ENCODE data around the gene GRK1.

The GRK1 gene

GRCh38 chr13:113634279-113635047 is 32.6 kb upstream of the GRK1 start:
- H3K9ac ChIP-seq (ENCODE audit: low read depth, low read length) = no peak overlapping the region
- H3K9me3 ChIP-seq (ENCODE audit: control insufficient read depth, insufficient read depth, low read length) = no peaks in the 10 kb centered on the region; the same call in 1 of the 2 replicates
- H3K27ac ChIP-seq (ENCODE audit: low read depth, low read length) = no peak overlapping the region
- no peaks in the 10 kb centered on the region for H3K4me1 ChIP-seq (ENCODE audit: control insufficient read depth, insufficient read depth, low read length)
- no peak overlapping the region for H3K4me3 ChIP-seq (ENCODE audit: low read depth, low read length)
- peaks cover 92% of the 10 kb centered on the region for H3K36me3 ChIP-seq (ENCODE audit: control insufficient read depth, insufficient read depth, low read length)
- no peaks in the 10 kb centered on the region for H3K27me3 ChIP-seq (ENCODE audit: control insufficient read depth, insufficient read depth, low read length)

GRCh38 chr13:113635048-113635420 is 32.0 kb upstream of the GRK1 start:
- Histone ChIP-seq H3K4me1 (ENCODE audit: control insufficient read depth, insufficient read depth, low read length) (no peaks in the 10 kb centered on the region), H3K36me3 (ENCODE audit: control insufficient read depth, insufficient read depth, low read length) (peaks cover 92% of the 10 kb centered on the region), H3K27ac (ENCODE audit: low read depth, low read length) (no peak overlapping the region), H3K9ac (ENCODE audit: low read depth, low read length) (no peak overlapping the region), H3K27me3 (ENCODE audit: control insufficient read depth, insufficient read depth, low read length) (no peaks in the 10 kb centered on the region), H3K9me3 (ENCODE audit: control insufficient read depth, insufficient read depth, low read length) (no peaks in the 10 kb centered on the region; the same call in 1 of the 2 replicates), H3K4me3 (ENCODE audit: low read depth, low read length) (no peak overlapping the region)

DNA sequence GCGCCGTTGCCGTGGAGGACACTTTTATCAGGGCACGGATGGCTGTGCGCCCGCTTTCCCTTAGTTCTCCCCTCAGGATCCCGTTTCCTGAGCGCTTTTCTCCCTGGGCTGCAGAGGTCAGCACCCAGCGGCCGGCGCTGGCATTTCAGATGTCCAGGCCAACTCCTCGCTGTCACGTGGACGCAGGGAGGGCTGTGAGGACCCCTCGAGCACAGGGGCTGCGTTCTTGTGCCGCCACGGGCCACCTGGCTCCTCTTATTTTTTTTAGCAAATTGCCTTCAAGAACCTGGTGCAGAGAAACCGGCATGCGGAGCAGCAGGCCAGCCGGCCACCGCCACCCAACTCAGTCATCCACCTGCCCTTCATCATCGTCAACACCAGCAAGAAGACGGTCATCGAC is 31.3 kb upstream of the GRK1 start:
- Histone ChIP-seq H3K4me1 (ENCODE audit: control insufficient read depth, insufficient read depth, low read length) (no peaks in the 10 kb centered on the region), H3K27ac (ENCODE audit: low read depth, low read length) (no peak overlapping the region), H3K36me3 (ENCODE audit: control insufficient read depth, insufficient read depth, low read length) (peaks cover 98% of the 10 kb centered on the region), H3K9me3 (ENCODE audit: control insufficient read depth, insufficient read depth, low read length) (peaks cover 2% of the 10 kb centered on the region; the same call in 1 of the 2 replicates), H3K9ac (ENCODE audit: low read depth, low read length) (no peak overlapping the region), H3K4me3 (ENCODE audit: low read depth, low read length) (no peak overlapping the region), H3K27me3 (ENCODE audit: control insufficient read depth, insufficient read depth, low read length) (no peaks in the 10 kb centered on the region)

GRCh38 chr13:113636266-113636963 is 30.6 kb upstream of the GRK1 start:
- H3K4me1 ChIP-seq (ENCODE audit: control insufficient read depth, insufficient read depth, low read length) = no peaks in the 10 kb centered on the region
- peaks cover 96% of the 10 kb centered on the region for H3K36me3 ChIP-seq (ENCODE audit: control insufficient read depth, insufficient read depth, low read length)
- no peak overlapping the region for H3K9ac ChIP-seq (ENCODE audit: low read depth, low read length)

DNA sequence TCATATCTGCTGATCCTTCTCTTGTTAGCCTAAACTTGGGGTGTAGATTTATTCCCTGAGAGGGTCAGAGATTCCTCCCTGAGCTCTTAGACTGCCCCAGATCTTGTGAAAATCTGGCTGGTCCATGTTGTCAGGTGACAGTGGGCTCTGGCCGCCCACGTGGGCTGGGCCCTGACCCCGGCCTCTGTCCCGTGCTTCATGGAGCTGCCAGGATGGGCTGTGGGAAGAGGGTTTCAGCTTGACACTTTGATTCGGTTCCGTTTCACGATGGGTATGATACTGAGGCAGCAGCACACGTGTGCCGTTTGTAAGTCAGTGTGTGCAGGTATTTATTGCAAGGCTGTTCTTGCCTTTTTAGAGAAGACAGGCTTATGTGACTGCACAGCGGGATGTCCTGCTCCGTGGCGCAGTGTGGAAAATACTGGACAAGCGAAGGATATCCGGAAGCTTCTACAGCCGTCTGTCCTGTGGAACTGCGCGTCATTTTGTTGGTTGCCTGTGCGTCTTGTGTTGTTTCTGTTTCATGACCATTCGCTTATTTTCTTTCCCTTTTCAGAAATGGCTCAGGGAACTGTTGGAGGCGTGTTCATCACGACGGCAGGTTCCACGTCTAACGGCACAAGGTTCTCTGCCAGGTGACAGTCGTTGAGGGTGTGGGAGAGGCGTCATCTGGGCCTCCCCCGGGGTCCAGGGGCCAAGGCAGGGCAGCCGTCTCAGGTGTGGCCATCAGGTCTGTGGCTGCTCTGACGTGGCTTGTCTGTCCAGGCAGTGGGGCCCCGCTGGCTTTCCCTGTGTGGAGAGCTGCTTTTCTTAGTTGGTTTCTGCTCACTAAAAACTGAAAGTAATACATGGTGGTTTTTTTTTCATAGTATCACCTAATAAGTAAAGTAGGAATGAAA is 29.5 kb upstream of the GRK1 start:
- Histone ChIP-seq H3K9me3 (ENCODE audit: control insufficient read depth, insufficient read depth, low read length) (peaks cover 6% of the 10 kb centered on the region; the same call in 1 of the 2 replicates), H3K27ac (ENCODE audit: low read depth, low read length) (no peak overlapping the region), H3K4me1 (ENCODE audit: control insufficient read depth, insufficient read depth, low read length) (no peaks in the 10 kb centered on the region), H3K9ac (ENCODE audit: low read depth, low read length) (no peak overlapping the region), H3K27me3 (ENCODE audit: control insufficient read depth, insufficient read depth, low read length) (no peaks in the 10 kb centered on the region), H3K4me3 (ENCODE audit: low read depth, low read length) (no peak overlapping the region), H3K36me3 (ENCODE audit: control insufficient read depth, insufficient read depth, low read length) (peaks cover 96% of the 10 kb centered on the region)

More at GRCh38 chr13:113636266-113636963, 30.6 kb upstream of the GRK1 start:
- no peak overlapping the region for H3K4me3 ChIP-seq (ENCODE audit: low read depth, low read length)
- H3K9me3 ChIP-seq (ENCODE audit: control insufficient read depth, insufficient read depth, low read length) = peaks cover 4% of the 10 kb centered on the region; the same call in 1 of the 2 replicates
- no peaks in the 10 kb centered on the region for H3K27me3 ChIP-seq (ENCODE audit: control insufficient read depth, insufficient read depth, low read length)
- H3K27ac ChIP-seq (ENCODE audit: low read depth, low read length) = no peak overlapping the region

DNA sequence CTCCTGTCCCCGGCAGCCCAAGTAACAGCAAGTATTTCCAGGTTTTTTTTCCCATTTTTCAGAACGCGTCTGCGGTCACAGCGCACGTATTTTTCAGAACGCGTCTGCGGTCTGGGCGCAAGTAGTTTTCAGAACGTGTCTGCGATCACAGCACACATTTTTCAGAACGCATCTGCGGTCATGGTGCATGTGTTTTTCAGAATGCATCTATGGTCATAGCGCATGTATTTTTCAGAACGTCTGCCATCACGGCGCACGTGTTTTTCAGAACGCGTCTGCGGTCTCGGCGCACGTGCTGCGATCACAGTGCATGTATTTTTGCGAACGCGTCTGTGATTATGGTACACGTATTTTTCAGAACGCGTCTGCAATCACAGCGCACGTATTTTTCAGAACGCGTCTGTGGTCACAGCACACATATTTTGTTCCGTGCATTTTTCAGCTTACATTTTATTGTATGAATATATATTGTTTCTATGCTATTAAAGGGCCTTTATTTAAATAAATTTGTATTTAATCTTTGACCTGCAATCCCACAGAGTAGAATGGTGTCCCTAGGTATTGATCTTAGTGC is 28.8 kb upstream of the GRK1 start:
- Histone ChIP-seq H3K9ac (ENCODE audit: low read depth, low read length) (no peak overlapping the region), H3K27ac (ENCODE audit: low read depth, low read length) (no peak overlapping the region), H3K36me3 (ENCODE audit: control insufficient read depth, insufficient read depth, low read length) (peaks cover 89% of the 10 kb centered on the region), H3K4me3 (ENCODE audit: low read depth, low read length) (no peak overlapping the region), H3K27me3 (ENCODE audit: control insufficient read depth, insufficient read depth, low read length) (no peaks in the 10 kb centered on the region), H3K9me3 (ENCODE audit: control insufficient read depth, insufficient read depth, low read length) (peaks cover 11% of the 10 kb centered on the region; the same call in 1 of the 2 replicates), H3K4me1 (ENCODE audit: control insufficient read depth, insufficient read depth, low read length) (no peaks in the 10 kb centered on the region)

GRCh38 chr13:113638806-113639205 is 28.2 kb upstream of the GRK1 start:
- Histone ChIP-seq H3K36me3 (ENCODE audit: control insufficient read depth, insufficient read depth, low read length) (peaks cover 84% of the 10 kb centered on the region), H3K27ac (ENCODE audit: low read depth, low read length) (no peak overlapping the region), H3K4me3 (ENCODE audit: low read depth, low read length) (no peak overlapping the region)

DNA sequence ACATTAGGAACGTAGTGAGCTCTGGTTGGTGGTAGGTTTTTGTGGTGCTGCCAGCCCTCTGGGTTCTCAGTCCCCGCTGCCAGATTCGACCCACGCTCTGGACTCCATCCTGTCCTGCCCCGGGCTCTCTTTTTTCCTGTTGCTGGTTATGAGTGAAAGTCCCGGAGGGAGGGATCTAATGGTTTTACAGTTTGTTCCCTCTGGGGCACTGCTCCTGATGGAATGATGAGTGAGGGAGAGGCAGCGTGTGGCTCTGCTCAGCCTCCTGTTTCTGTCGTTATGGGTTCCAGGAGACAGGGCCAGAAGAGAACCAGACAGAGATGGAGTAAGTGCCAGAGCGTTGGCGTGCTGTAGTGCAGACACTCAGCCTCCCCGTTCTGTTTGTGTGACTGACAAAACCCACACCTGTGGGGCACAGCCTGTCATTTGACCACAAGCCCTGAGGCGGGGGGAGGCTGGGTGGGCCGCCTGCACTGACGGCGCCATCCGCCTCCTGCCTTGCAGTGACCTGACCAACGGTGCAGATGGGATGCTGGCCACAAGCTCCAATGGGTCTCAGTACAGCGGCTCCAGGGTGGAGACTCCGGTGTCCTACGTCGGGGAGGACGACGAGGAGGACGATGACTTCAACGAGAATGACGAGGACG is 27.3 kb upstream of the GRK1 start:
- no peak overlapping the region for H3K4me3 ChIP-seq (ENCODE audit: low read depth, low read length)
- H3K27me3 ChIP-seq (ENCODE audit: control insufficient read depth, insufficient read depth, low read length) = no peaks in the 10 kb centered on the region
- H3K27ac ChIP-seq (ENCODE audit: low read depth, low read length) = no peak overlapping the region
- peaks cover 14% of the 10 kb centered on the region; the same call in 1 of the 2 replicates for H3K9me3 ChIP-seq (ENCODE audit: control insufficient read depth, insufficient read depth, low read length)
- H3K9ac ChIP-seq (ENCODE audit: low read depth, low read length) = no peak overlapping the region
- H3K36me3 ChIP-seq (ENCODE audit: control insufficient read depth, insufficient read depth, low read length) = peaks cover 75% of the 10 kb centered on the region
- H3K4me1 ChIP-seq (ENCODE audit: control insufficient read depth, insufficient read depth, low read length) = no peaks in the 10 kb centered on the region

More at GRCh38 chr13:113638806-113639205, 28.2 kb upstream of the GRK1 start:
- H3K4me1 ChIP-seq (ENCODE audit: control insufficient read depth, insufficient read depth, low read length) = no peaks in the 10 kb centered on the region
- H3K9ac ChIP-seq (ENCODE audit: low read depth, low read length) = no peak overlapping the region
- H3K27me3 ChIP-seq (ENCODE audit: control insufficient read depth, insufficient read depth, low read length) = no peaks in the 10 kb centered on the region
- peaks cover 11% of the 10 kb centered on the region; the same call in 1 of the 2 replicates for H3K9me3 ChIP-seq (ENCODE audit: control insufficient read depth, insufficient read depth, low read length)

DNA sequence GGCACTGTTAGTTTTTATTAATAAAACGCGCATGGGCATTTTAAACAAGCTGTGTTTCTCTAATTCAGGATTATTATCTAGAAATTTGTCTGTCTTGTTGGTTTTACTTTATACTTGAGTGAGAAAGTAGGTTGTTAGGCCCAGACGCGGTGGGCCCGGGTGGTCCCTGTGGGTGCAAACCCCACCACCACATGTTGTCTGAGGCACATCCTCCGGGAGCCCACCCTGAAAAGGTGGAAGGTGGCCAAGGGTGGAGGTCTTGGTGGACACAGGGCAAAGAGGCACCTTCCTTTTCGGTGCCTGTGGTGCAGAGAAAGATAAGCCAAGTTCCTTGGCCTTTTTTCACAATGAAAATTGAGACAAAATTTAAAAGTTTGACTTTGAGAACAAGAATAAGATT is 25.6 kb upstream of the GRK1 start:
- Histone ChIP-seq H3K27ac (ENCODE audit: low read depth, low read length) (no peak overlapping the region), H3K4me3 (ENCODE audit: low read depth, low read length) (no peak overlapping the region), H3K36me3 (ENCODE audit: control insufficient read depth, insufficient read depth, low read length) (peaks cover 58% of the 10 kb centered on the region), H3K9ac (ENCODE audit: low read depth, low read length) (no peak overlapping the region), H3K9me3 (ENCODE audit: control insufficient read depth, insufficient read depth, low read length) (peaks cover 14% of the 10 kb centered on the region; the same call in 1 of the 2 replicates), H3K27me3 (ENCODE audit: control insufficient read depth, insufficient read depth, low read length) (no peaks in the 10 kb centered on the region), H3K4me1 (ENCODE audit: control insufficient read depth, insufficient read depth, low read length) (no peaks in the 10 kb centered on the region)

DNA sequence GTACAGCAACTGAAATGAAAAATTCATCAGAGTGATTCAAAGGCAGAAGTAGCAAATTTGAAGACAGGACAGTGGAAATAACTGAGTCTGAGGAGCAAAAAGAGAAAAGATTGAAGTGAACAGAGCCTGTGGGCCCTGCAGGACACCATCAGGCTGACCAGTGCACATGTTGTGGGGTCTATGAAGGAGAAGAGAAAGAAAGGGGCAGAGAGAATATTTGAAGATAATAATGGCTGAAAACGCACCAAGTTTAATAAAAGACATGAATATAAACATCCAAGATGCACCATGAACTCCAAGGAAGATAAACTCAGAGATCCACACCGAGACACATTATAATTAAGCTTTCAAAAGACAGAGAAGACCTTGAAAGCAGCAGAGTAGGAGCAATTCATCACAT is 24.5 kb upstream of the GRK1 start:
- H3K4me3 ChIP-seq (ENCODE audit: low read depth, low read length) = no peak overlapping the region
- no peak overlapping the region for H3K27ac ChIP-seq (ENCODE audit: low read depth, low read length)
- peaks cover 14% of the 10 kb centered on the region; the same call in 1 of the 2 replicates for H3K9me3 ChIP-seq (ENCODE audit: control insufficient read depth, insufficient read depth, low read length)
- no peaks in the 10 kb centered on the region for H3K27me3 ChIP-seq (ENCODE audit: control insufficient read depth, insufficient read depth, low read length)
- peaks cover 46% of the 10 kb centered on the region for H3K36me3 ChIP-seq (ENCODE audit: control insufficient read depth, insufficient read depth, low read length)
- H3K9ac ChIP-seq (ENCODE audit: low read depth, low read length) = no peak overlapping the region
- no peaks in the 10 kb centered on the region for H3K4me1 ChIP-seq (ENCODE audit: control insufficient read depth, insufficient read depth, low read length)
